ENCODE results near the gene ARMC2. TPM values are rescaled to one million over a fixed set of nuclear protein-coding genes. Genes with fewer than 3 reads are reported as not detected.

Gene ARMC2
- total and polyA plus RNA-seq, 5 donors from 2014 or later: 3.5 to 12.5 (median 7.3) TPM

DNA sequence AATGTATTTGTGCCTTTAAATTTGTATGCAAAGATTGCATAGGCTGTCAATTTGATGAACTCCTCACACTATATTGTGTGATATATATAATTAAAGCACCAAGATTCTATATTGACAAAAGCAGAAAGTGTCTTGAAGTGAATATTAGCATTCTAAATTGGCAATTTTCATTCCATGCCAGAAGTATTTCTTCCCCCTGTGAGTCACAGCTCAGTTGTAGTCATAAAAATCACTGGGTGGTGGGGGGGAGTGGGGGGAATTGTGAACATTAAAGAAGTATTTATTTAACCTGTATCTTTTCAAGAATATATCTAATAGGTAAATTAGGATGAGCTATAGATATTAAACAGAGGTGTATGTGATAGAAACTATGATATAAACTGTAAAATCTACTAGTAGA is 3.1 kb upstream of the ARMC2 start:
- no peak overlapping the region for H3K27ac ChIP-seq (ENCODE audit: insufficient read depth, low read length, poor library complexity, severe bottlenecking)
- H3K27me3 ChIP-seq (ENCODE audit: control insufficient read depth, insufficient read depth, low read length): peaks cover 2% of the 10 kb centered on the region
- DNase-seq (no peak), ATAC-seq (ENCODE audit: low read depth in 2 of 2) (no peak)
- Mint-ChIP-seq H3K36me3 (no peaks in the 10 kb centered on the region), H3K4me3 (no peak overlapping the region), H3K27me3 (peaks cover 4% of the 10 kb centered on the region), H3K27ac (no peak overlapping the region), H3K9me3 (no peaks in the 10 kb centered on the region), H3K4me1 (peaks cover 3 to 25% (median 16%) of the 10 kb centered on the region in 4 donors)
- H3K36me3 ChIP-seq (ENCODE audit: control insufficient read depth, insufficient read depth, low read length): no peaks in the 10 kb centered on the region
- H3K9me3 ChIP-seq (ENCODE audit: control insufficient read depth in 2 of 2, low read length in 2 of 2): no peaks in the 10 kb centered on the region
- peaks cover 21% of the 10 kb centered on the region for H3K4me1 ChIP-seq (ENCODE audit: control insufficient read depth, insufficient read depth, low read length, poor library complexity, severe bottlenecking)
- H3K4me3 ChIP-seq (ENCODE audit: low read depth, low read length): no peak overlapping the region

DNA sequence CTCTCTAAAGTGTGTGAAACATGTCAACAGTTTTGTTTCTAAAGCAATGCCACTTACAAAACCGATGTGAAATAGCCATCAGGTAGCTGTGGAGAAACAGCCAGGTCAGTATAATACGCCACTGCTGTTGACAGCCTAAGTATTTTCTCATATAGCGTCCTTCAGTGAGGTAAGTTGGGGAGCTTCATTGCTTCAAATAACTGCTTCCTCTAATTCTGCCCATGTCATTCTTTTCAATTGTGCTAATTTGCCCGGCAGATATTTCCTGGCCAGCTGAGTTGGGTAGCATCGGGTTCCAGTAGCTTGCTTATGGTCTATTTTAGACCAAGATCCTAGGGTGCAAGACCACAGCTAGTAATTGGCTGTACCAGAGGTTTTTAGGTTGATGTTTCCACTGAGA is 2.1 kb upstream of the ARMC2 start:
- Mint-ChIP-seq H3K4me1 (peaks cover 6 to 34% (median 25%) of the 10 kb centered on the region in 4 donors), H3K27me3 (peaks cover 9% of the 10 kb centered on the region), H3K27ac (peak overlapping the region in 1 of 3 donors; percentile 60), H3K36me3 (no peaks in the 10 kb centered on the region), H3K4me3 (peak overlapping the region in 2 of 4 donors; percentile 8 to 56), H3K9me3 (no peaks in the 10 kb centered on the region)
- ATAC-seq (ENCODE audit: low read depth in 2 of 2) (no peak), DNase-seq (no peak)
- peaks cover 21% of the 10 kb centered on the region for H3K4me1 ChIP-seq (ENCODE audit: control insufficient read depth, insufficient read depth, low read length, poor library complexity, severe bottlenecking)
- no peaks in the 10 kb centered on the region for H3K36me3 ChIP-seq (ENCODE audit: control insufficient read depth, insufficient read depth, low read length)
- no peak overlapping the region for H3K4me3 ChIP-seq (ENCODE audit: low read depth, low read length)
- H3K9me3 ChIP-seq (ENCODE audit: control insufficient read depth in 2 of 2, low read length in 2 of 2): no peaks in the 10 kb centered on the region
- H3K27ac ChIP-seq (ENCODE audit: insufficient read depth, low read length, poor library complexity, severe bottlenecking): no peak overlapping the region
- H3K27me3 ChIP-seq (ENCODE audit: control insufficient read depth, insufficient read depth, low read length): peaks cover 2% of the 10 kb centered on the region

DNA sequence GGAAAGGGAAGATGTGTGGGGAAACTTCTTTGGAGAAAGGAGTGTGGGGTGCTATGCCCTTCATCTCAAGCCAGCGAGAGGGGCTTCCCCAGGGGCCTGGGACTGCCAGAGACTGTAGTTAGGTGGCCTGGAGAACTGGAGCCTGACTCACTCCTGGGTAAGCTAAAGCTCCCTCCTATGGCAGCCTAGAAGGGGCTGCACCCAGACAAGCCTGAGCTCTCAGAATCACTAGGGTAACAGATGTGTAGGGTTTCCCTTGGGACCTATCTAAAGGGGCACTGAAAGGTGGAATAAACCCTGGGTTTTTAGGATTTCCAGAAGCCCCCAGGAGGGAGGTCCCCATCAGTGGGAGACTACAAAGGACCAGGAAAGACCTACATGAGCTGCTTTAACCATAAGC is 1.6 kb upstream of the ARMC2 start:
- ATAC-seq (ENCODE audit: low read depth in 2 of 2) (no peak), DNase-seq (no peak)
- peaks cover 2% of the 10 kb centered on the region for H3K27me3 ChIP-seq (ENCODE audit: control insufficient read depth, insufficient read depth, low read length)
- H3K9me3 ChIP-seq (ENCODE audit: control insufficient read depth in 2 of 2, low read length in 2 of 2): no peaks in the 10 kb centered on the region
- Mint-ChIP-seq H3K27ac (peak overlapping the region in 1 of 3 donors; percentile 60), H3K4me1 (peaks cover 9 to 39% (median 27%) of the 10 kb centered on the region in 4 donors), H3K4me3 (peak overlapping the region in 2 of 4 donors; percentile 35 to 56), H3K27me3 (peaks cover 6% of the 10 kb centered on the region), H3K9me3 (no peaks in the 10 kb centered on the region), H3K36me3 (no peaks in the 10 kb centered on the region)
- peaks cover 21% of the 10 kb centered on the region for H3K4me1 ChIP-seq (ENCODE audit: control insufficient read depth, insufficient read depth, low read length, poor library complexity, severe bottlenecking)
- no peak overlapping the region for H3K4me3 ChIP-seq (ENCODE audit: low read depth, low read length)
- no peaks in the 10 kb centered on the region for H3K36me3 ChIP-seq (ENCODE audit: control insufficient read depth, insufficient read depth, low read length)
- H3K27ac ChIP-seq (ENCODE audit: insufficient read depth, low read length, poor library complexity, severe bottlenecking): no peak overlapping the region

DNA sequence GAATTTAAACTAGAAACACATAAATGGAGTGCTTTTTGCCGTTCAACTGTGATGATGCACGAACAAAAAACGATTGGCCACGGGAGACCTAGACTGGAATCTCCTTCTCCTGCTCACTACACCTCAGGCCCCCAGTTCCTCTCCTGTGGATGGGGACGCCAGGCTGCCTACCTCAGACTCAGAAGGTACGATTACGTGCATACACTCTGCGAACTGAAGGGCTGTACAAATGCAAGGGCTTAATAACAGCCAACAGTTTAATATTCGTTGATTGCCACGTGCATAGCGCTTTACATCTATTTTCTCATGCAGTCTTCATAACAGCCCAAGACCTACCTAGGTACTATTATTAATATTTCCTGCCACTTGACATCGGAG is 495 bp upstream of the ARMC2 start:
- Histone ChIP-seq H3K9me3 (ENCODE audit: control insufficient read depth in 2 of 2, low read length in 2 of 2) (no peaks in the 10 kb centered on the region), H3K27ac (ENCODE audit: insufficient read depth, low read length, poor library complexity, severe bottlenecking) (peak overlapping the region; percentile 74), H3K27me3 (ENCODE audit: control insufficient read depth, insufficient read depth, low read length) (peaks cover 2% of the 10 kb centered on the region), H3K4me1 (ENCODE audit: control insufficient read depth, insufficient read depth, low read length, poor library complexity, severe bottlenecking) (peaks cover 21% of the 10 kb centered on the region), H3K4me3 (ENCODE audit: low read depth, low read length) (peak overlapping the region; percentile 72), H3K36me3 (ENCODE audit: control insufficient read depth, insufficient read depth, low read length) (no peaks in the 10 kb centered on the region)
- Mint-ChIP-seq H3K36me3 (no peaks in the 10 kb centered on the region), H3K9me3 (no peaks in the 10 kb centered on the region), H3K27me3 (peaks cover 6% of the 10 kb centered on the region), H3K4me1 (peaks cover 9 to 48% (median 29%) of the 10 kb centered on the region in 4 donors), H3K4me3 (peak overlapping the region; percentile 83 to 97 (median 92)), H3K27ac (peak overlapping the region; percentile 78 to 84 (median 81))
- DNase-seq (no peak), ATAC-seq (ENCODE audit: low read depth in 2 of 2) (no peak)

DNA sequence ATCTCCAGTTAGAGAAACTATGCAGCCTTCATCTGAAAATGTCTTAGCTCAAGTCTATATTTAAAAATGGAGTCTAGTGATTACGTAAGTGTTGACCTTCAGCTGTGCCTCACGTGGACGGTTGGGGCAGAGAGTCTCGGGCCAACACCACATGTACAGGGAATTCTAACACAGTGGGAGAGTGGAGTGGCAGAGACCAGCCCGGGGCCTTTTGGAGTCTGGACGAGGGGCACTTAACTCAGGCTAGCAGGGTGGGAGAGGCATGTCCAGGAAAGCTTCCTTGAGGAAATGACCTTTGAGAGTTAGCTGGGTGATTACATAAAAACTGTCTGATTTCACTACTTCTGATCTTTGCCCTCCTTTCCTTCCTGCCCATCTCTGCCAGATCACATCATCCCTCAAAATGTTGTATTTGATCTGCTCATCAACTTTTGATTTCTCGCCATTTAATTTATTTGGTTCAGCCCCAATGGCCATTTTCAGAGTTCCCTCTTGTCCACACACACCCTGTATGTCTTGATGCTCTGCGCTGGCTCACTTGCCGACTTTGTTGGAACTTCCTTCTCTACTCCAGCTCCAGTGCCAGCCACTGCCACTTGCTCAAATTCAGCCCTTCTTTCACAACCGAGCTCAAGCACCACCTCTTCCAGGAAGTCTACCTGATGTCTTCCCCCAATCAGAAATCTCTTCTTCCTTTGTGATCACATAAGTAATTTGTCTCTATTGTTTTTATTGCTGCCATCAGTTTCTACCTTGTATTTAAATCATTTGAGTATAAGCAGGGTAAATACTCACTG is 2.6 kb downstream of the ARMC2 start:
- Mint-ChIP-seq H3K4me3 (peak overlapping the region in 3 of 4 donors; percentile 46 to 76 (median 61)), H3K36me3 (peaks cover 20% of the 10 kb centered on the region), H3K4me1 (peaks cover 9 to 61% (median 39%) of the 10 kb centered on the region in 4 donors), H3K27ac (peak overlapping the region; percentile 48 to 82 (median 65)), H3K27me3 (peaks cover 6% of the 10 kb centered on the region), H3K9me3 (peaks cover 0 to 2% (median 0%) of the 10 kb centered on the region in 7 donors)
- H3K27me3 ChIP-seq (ENCODE audit: control insufficient read depth, insufficient read depth, low read length): no peaks in the 10 kb centered on the region
- H3K4me1 ChIP-seq (ENCODE audit: control insufficient read depth, insufficient read depth, low read length, poor library complexity, severe bottlenecking): peaks cover 21% of the 10 kb centered on the region
- H3K27ac ChIP-seq (ENCODE audit: insufficient read depth, low read length, poor library complexity, severe bottlenecking): no peak overlapping the region
- no peak overlapping the region for H3K4me3 ChIP-seq (ENCODE audit: low read depth, low read length)
- DNase-seq (no peak), ATAC-seq (ENCODE audit: low read depth in 2 of 2) (no peak)
- peaks cover 12% of the 10 kb centered on the region for H3K36me3 ChIP-seq (ENCODE audit: control insufficient read depth, insufficient read depth, low read length)
- no peaks in the 10 kb centered on the region for H3K9me3 ChIP-seq (ENCODE audit: control insufficient read depth in 2 of 2, low read length in 2 of 2)

DNA sequence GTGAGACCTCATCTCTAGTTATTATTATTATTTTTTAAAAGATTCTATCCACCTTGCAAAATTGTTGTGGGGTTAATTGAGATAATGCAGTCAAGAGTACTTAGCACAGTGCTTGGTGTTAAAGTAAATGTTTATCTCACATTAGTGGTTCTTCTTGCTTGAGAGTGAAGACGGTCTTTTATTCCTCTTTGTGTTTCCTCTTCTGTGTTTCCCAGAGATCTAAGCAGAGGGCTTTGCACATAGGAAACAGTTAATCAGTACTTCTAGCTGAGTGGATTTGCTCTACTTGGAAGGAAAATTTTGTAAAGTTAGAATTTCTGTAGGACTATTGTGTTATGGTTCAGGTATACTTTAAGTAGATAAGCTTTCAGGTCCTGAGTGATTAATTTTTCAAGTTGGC is 3.5 kb downstream of the ARMC2 start:
- peaks cover 0 to 2% (median under 1%) of the 10 kb centered on the region in 7 donors for H3K9me3 Mint-ChIP-seq
- Histone ChIP-seq H3K27ac (ENCODE audit: insufficient read depth, low read length, poor library complexity, severe bottlenecking) (no peak overlapping the region), H3K4me1 (ENCODE audit: control insufficient read depth, insufficient read depth, low read length, poor library complexity, severe bottlenecking) (peaks cover 21% of the 10 kb centered on the region), H3K4me3 (ENCODE audit: low read depth, low read length) (no peak overlapping the region), H3K9me3 (ENCODE audit: control insufficient read depth in 2 of 2, low read length in 2 of 2) (no peaks in the 10 kb centered on the region), H3K36me3 (ENCODE audit: control insufficient read depth, insufficient read depth, low read length) (peaks cover 19% of the 10 kb centered on the region), H3K27me3 (ENCODE audit: control insufficient read depth, insufficient read depth, low read length) (no peaks in the 10 kb centered on the region)
- no peak for ATAC-seq (ENCODE audit: low read depth in 2 of 2)
- H3K27me3 Mint-ChIP-seq: peaks cover 6% of the 10 kb centered on the region
- H3K27ac Mint-ChIP-seq: no peak overlapping the region
- no peak for DNase-seq
- peaks cover 29% of the 10 kb centered on the region for H3K36me3 Mint-ChIP-seq
- no peak overlapping the region for H3K4me3 Mint-ChIP-seq
- peaks cover 9 to 62% (median 39%) of the 10 kb centered on the region in 4 donors for H3K4me1 Mint-ChIP-seq

DNA sequence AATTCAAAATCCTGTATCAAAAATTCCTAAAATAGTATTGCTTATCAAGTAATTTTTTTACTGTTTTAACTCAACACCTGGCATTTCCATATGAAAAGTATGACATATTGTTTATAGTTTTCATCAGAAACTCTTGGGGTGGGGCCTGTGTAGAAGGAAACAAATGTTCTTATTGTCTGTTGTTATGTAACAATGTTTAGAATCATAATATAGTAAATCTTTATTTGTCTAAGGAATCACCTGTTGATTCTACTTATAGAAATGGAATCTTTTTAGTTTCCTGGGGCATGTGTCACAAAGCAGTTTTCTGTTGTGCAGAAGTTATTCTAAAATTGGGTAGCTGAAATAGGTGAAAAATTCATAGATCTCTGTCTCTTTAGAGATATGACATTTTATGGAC is 4.9 kb downstream of the ARMC2 start:
- H3K4me1 ChIP-seq (ENCODE audit: control insufficient read depth, insufficient read depth, low read length, poor library complexity, severe bottlenecking): peaks cover 15% of the 10 kb centered on the region
- no peak overlapping the region for H3K27ac Mint-ChIP-seq
- H3K9me3 Mint-ChIP-seq: peaks cover 0 to 12% (median 2%) of the 10 kb centered on the region in 7 donors
- H3K27ac ChIP-seq (ENCODE audit: insufficient read depth, low read length, poor library complexity, severe bottlenecking): no peak overlapping the region
- DNase-seq (no peak), ATAC-seq (ENCODE audit: low read depth in 2 of 2) (no peak)
- no peaks in the 10 kb centered on the region for H3K27me3 ChIP-seq (ENCODE audit: control insufficient read depth, insufficient read depth, low read length)
- no peak overlapping the region for H3K4me3 ChIP-seq (ENCODE audit: low read depth, low read length)
- peaks cover 6 to 8% of the 10 kb centered on the region in 2 experiments for H3K9me3 ChIP-seq (ENCODE audit: control insufficient read depth in 2 of 2, low read length in 2 of 2)
- peaks cover 32% of the 10 kb centered on the region for H3K36me3 ChIP-seq (ENCODE audit: control insufficient read depth, insufficient read depth, low read length)
- peaks cover 9 to 56% (median 32%) of the 10 kb centered on the region in 4 donors for H3K4me1 Mint-ChIP-seq
- no peak overlapping the region for H3K4me3 Mint-ChIP-seq
- peaks cover 39% of the 10 kb centered on the region for H3K36me3 Mint-ChIP-seq
- H3K27me3 Mint-ChIP-seq: peaks cover 6% of the 10 kb centered on the region
